Stomach (tissue), 9 donors: ENCODE measurements around the gene NPY1R. TPM values are rescaled to one million over a fixed set of nuclear protein-coding genes. Genes with fewer than 3 reads are reported as not detected.
A peak's percentile ranks its signal among the peaks of the same experiment; 100 is the strongest.

Experiments used
- DNase-seq, 2 donors: peaks; one replicate each; pipeline versions ENCODE4 v3.0.0 to v3.0.0-alpha.2; 2013 to 2019
- H3K27ac ChIP-seq, 5 donors: fragments of 200-600 bp in 4 of 5; sonication (generic) in 4 of 5; one replicate each; pipeline ENCODE4 v1.5.1; 2013 to 2019; ENCODE audit warnings: mild to moderate bottlenecking in 1 of 5, moderate library complexity in 1 of 5
- H3K27me3 ChIP-seq, 3 donors: fragments of 200-600 bp; sonication (generic); one replicate each; pipeline ENCODE4 v1.5.1; 2017 to 2019; ENCODE audit warnings: mixed run types in 1 of 3
- H3K36me3 ChIP-seq, 4 donors: fragments of 200-600 bp; sonication (generic); 1 replicate in 3 of 4; 2 replicates in 1 of 4; pipeline ENCODE4 v1.5.1; 2016 to 2019
- H3K4me1 ChIP-seq, 4 donors: fragments of 200-600 bp; sonication (generic); one replicate each; pipeline ENCODE4 v1.5.1; 2016 to 2019
- H3K4me3 ChIP-seq, 4 donors: fragments of 200-600 bp; sonication (generic) in 3 of 4; one replicate each; pipeline ENCODE4 v1.5.1; 2016 to 2019; ENCODE audit warnings: mild to moderate bottlenecking in 1 of 4
- H3K9me3 ChIP-seq, 4 donors: fragments of 200-600 bp; sonication (generic); one replicate each; pipeline ENCODE4 v1.5.1; 2016 to 2019
- CTCF ChIP-seq, 7 experiments: fragments of 450-650 bp in 4 of 7; fragments of 200-600 bp in 3 of 7; sonication (generic) in 3 of 7; IDR thresholded peaks; one replicate each; pipeline ENCODE4 v1.5.1; 2016 to 2019; ENCODE audit warnings: antibody characterized with exemption in 7 of 7, control low read depth in 2 of 7, mild to moderate bottlenecking in 1 of 7
- EP300 ChIP-seq: sonication (generic); formaldehyde crosslinking; IDR thresholded peaks from one replicate; pipeline ENCODE4 v1.6.1; 2017; ENCODE audit warnings: antibody characterized with exemption
- POLR2A ChIP-seq, 4 donors: fragments of 450-650 bp; IDR thresholded peaks; one replicate each; pipeline ENCODE4 v1.6.1; 2016; ENCODE audit warnings: antibody characterized with exemption in 4 of 4, control low read depth in 2 of 4, mild to moderate bottlenecking in 1 of 4, moderate library complexity in 1 of 4
- POLR2AphosphoS5 ChIP-seq, 3 donors: sonication (generic); formaldehyde crosslinking; IDR thresholded peaks; one replicate each; pipeline ENCODE4 v1.6.1; 2016; ENCODE audit warnings: antibody characterized with exemption in 3 of 3
- WGBS, 5 donors: extraction: QIAGEN DNeasy Blood & Tissue Kit in 3 of 5; methylation state at CpG; one replicate each; pipeline versions ENCODE4 v1.1.5 to v1.1.7; 2013 to 2018; 5-methylcytosine and 5-hydroxymethylcytosine counted together
- intact Hi-C: fragments of 100-400 bp; cut with DNase I; formaldehyde crosslinking; loops from one replicate; pipeline ENCODE4 v1.15.1; 2023; ENCODE audit warnings: low total_unique reads
- polyA plus RNA-seq, 3 donors: library from polyadenylated mRNA; stranded (reverse); fragments of 200-250 nt; gene quantifications; one replicate each; pipeline ENCODE4 v1.2.3, GENCODE V29; 2013
- total RNA-seq, 5 donors: library from RNA; depleted of rRNA; stranded (reverse); fragments of >200 nt; gene quantifications; one replicate each; pipeline versions ENCODE4 v1.1.0 to v1.2.3, GENCODE V29; 2014 to 2016
- donor health status: healthy with polysubstance abuse.
- donor health status: Bipolar disorder and iron deficiency.
- donor health status: healthy.

Gene NPY1R
- total and polyA plus RNA-seq, 8 donors: 0.33 to 21.6 (median 1.7) TPM; not detected in 2

- DNase-seq: peak in 1 of 2 donors; percentile 18
- intact Hi-C loops: no loop called here
Measured at GRCh38 chr4:163330916-163331628, 1.3 kb downstream of the NPY1R start.

GRCh38 chr4:163317110-163317509 lies 15.3 kb downstream of the NPY1R start:
- intact Hi-C loops: no loop called here
- no peak overlapping the region for H3K4me3 ChIP-seq
- no peaks in the 10 kb centered on the region for H3K4me1 ChIP-seq
- peaks cover 0 to 25% (median 21%) of the 10 kb centered on the region in 4 donors for H3K9me3 ChIP-seq
- no peaks in the 10 kb centered on the region for H3K27me3 ChIP-seq
- no peak overlapping the region for H3K27ac ChIP-seq
- TF ChIP-seq POLR2A (IDR thresholded peaks at IDR 0.05) (no peak), CTCF (IDR thresholded peaks at IDR 0.05) (no peak), EP300 (no peak), POLR2AphosphoS5 (IDR thresholded peaks at IDR 0.05) (no peak)
- no peaks in the 10 kb centered on the region for H3K36me3 ChIP-seq
- no peak for DNase-seq
- 0 to 94% (median 0%) methylated on average over 1 of the region's 1 CpG for WGBS, 5 donors

More at GRCh38 chr4:163330916-163331628, 1.3 kb downstream of the NPY1R start:
- peak overlapping the region in 1 of 5 donors; percentile 44 for H3K27ac ChIP-seq
- no peaks in the 10 kb centered on the region for H3K9me3 ChIP-seq
- WGBS, 5 donors: 26 to 41% (median 32%) methylated on average over 16 of the region's 16 CpGs
- peaks cover 7 to 27% (median 22%) of the 10 kb centered on the region in 4 donors for H3K4me1 ChIP-seq
- no peak for TF ChIP-seq CTCF (IDR thresholded peaks at IDR 0.05)
- no peak for TF ChIP-seq EP300
- TF ChIP-seq POLR2AphosphoS5 (IDR thresholded peaks at IDR 0.05): no peak
- TF ChIP-seq POLR2A (IDR thresholded peaks at IDR 0.05): no peak
- H3K36me3 ChIP-seq: no peaks in the 10 kb centered on the region
- H3K4me3 ChIP-seq: peak overlapping the region; percentile 47 to 55 (median 51)
- peaks cover 0 to 49% (median 27%) of the 10 kb centered on the region in 3 donors for H3K27me3 ChIP-seq

- Histone ChIP-seq H3K9me3 (no peaks in the 10 kb centered on the region), H3K27ac (no peak overlapping the region), H3K4me3 (no peak overlapping the region), H3K36me3 (no peaks in the 10 kb centered on the region), H3K4me1 (no peaks in the 10 kb centered on the region), H3K27me3 (no peaks in the 10 kb centered on the region)
- intact Hi-C loops: no loop called here
- 70 to 89% (median 77%) methylated on average over 1 of the region's 1 CpG for WGBS, 5 donors
- DNase-seq: no peak
- no peak for TF ChIP-seq POLR2AphosphoS5 (IDR thresholded peaks at IDR 0.05)
- TF ChIP-seq POLR2A (IDR thresholded peaks at IDR 0.05): no peak
- no peak for TF ChIP-seq EP300
- no peak for TF ChIP-seq CTCF (IDR thresholded peaks at IDR 0.05)
Measured at GRCh38 chr4:163309466-163309865, 22.9 kb downstream of the NPY1R start.

DNA sequence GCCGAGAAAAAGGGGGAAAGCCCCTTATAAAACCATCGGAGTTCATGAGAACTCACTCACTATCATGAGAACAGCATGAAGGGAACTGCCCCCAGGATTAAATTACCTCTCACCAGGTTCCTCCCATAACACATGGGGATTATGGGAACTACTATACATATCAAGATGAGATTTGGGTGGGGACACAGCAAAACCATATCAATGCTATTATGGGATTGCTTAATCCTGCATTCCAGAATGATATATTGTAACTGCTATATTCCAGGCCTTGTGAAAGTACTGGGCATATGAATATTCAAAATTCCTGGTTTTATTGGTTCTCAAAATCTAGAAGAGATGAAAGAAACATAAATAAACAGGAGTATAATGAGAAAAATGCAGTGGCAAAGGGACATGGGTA lies 29.3 kb downstream of the NPY1R start:
- Histone ChIP-seq H3K27me3 (no peaks in the 10 kb centered on the region), H3K27ac (no peak overlapping the region), H3K4me3 (no peak overlapping the region), H3K36me3 (no peaks in the 10 kb centered on the region), H3K9me3 (no peaks in the 10 kb centered on the region), H3K4me1 (no peaks in the 10 kb centered on the region)
- 84 to 95% (median 92%) methylated on average over 2 of the region's 2 CpGs for WGBS, 5 donors
- TF ChIP-seq CTCF (IDR thresholded peaks at IDR 0.05) (no peak), POLR2A (IDR thresholded peaks at IDR 0.05) (no peak), EP300 (no peak), POLR2AphosphoS5 (IDR thresholded peaks at IDR 0.05) (no peak)
- no peak for DNase-seq
- intact Hi-C loops: no loop called here
